Left lobe of liver (tissue), 2 donors: Measurements from ENCODE around the gene ARL8A. TPM values are rescaled to one million over a fixed set of nuclear protein-coding genes. Genes with fewer than 3 reads are reported as not detected.
"Not testable (repeated sequence)": the region's sequence is repeated elsewhere in the genome, so short reads cannot be mapped to it uniquely, and the experiment has no call there.

ENCODE experiments used
- ATAC-seq: fragments of 200-7000 bp; cut with Tn5 transposase; one replicate; pipeline ENCODE4 v1.9.1; 2020; ENCODE audit warnings: mild to moderate bottlenecking, moderate library complexity
- DNase-seq: peaks from one replicate; pipeline ENCODE4 v3.0.0-alpha.2; 2020; ENCODE audit warnings: low spot score
- total RNA-seq: library from RNA; stranded (reverse); gene quantifications from one replicate; pipeline ENCODE4 v1.2.1, GENCODE V29; 2021
- donor health status: DM: no; HTN: no; CAD: no; lungs with moderate emphysema.
- donor health status: DM: no; HTN: yes; CAD: no.

The ARL8A gene
- total RNA-seq, 1 donor from 2014 or later: 34.6 TPM

DNA sequence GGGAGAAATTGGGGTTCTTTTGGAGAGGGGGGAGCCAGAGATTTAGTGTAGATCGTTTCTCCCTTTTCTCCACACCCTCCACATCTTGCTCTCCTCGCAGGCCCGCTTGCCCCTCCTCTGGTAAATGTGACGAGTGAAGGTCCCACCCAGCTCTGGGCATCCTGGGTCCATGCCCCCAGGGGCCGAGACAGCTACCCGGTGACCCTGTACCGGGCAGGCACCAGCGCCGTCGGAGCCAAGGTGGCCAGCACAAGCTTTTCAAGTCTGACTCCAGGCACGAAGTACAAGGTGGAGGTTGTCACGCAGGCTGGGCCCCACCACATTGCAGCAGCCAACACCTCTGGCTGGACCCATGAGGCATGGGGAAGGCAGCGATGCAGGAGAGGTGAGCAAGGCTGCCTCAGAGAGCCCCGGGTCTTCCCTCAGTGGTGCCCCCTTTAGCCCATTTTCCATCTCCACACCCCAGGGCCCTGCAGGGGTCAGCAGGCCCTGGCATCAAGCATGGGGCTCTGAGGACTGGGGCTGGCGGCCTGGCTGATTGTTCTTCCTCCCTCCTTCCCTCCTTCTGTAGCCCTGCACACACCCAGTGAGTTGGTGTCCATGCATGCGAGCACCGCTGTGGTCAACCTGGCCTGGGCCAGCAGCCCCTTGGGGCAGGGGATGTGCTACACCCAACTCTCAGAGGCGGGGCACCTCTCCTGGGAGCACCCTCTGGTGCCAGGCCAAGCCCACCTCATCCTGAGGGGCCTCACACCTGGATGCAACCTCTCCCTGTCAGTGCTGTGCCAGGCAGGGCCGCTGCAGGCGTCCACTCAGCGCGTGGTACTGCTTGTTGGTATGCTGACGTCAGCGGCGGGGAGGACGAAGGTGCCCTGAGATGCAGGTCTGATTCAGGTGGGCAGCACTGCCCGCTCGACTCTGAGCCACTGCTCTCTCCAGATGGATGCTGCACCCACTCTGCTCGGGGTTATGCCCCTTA is 32.7 kb upstream of the ARL8A start:
- ATAC-seq: no peak

DNA sequence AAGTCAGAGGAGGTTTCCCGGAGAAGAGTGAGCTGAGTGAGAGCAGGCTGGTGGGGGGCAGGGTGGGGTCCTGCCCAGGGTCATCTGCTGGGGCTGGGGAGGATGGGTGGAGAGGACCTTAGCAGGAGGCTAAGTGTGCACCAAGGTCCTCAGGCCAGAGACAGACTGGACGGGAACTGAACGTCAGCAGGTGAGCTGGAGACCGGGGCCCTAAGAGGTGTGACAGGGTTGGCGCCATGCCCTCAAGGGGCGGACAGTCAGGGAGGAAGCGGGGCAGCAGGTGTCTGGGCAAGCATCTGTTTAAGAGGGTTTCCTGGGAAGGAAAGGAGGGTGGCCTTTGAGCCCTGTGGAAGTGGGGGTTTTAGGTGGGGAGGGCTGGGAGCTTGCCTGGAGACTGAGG is 29.5 kb upstream of the ARL8A start:
- DNase-seq (no peak), ATAC-seq (no peak)

More for the DNA sequence above, 32.7 kb upstream of the ARL8A start:
- no peak for DNase-seq

DNA sequence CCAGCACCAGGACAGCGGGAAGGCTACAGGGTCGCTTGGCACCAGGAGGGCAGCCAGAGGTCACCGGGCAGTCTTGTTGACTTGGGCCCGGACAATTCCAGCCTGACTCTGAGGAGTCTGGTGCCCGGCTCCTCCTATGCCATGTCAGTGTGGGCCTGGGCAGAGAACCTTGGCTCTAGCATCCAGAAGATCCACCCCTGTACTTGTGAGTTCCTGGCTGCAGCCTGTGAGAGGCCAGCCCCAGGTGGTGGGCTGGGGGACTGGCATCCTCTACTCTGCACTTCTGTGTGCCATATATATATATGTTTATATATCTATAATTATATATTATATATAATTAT is 27.4 kb upstream of the ARL8A start:
- no peak for DNase-seq

DNA sequence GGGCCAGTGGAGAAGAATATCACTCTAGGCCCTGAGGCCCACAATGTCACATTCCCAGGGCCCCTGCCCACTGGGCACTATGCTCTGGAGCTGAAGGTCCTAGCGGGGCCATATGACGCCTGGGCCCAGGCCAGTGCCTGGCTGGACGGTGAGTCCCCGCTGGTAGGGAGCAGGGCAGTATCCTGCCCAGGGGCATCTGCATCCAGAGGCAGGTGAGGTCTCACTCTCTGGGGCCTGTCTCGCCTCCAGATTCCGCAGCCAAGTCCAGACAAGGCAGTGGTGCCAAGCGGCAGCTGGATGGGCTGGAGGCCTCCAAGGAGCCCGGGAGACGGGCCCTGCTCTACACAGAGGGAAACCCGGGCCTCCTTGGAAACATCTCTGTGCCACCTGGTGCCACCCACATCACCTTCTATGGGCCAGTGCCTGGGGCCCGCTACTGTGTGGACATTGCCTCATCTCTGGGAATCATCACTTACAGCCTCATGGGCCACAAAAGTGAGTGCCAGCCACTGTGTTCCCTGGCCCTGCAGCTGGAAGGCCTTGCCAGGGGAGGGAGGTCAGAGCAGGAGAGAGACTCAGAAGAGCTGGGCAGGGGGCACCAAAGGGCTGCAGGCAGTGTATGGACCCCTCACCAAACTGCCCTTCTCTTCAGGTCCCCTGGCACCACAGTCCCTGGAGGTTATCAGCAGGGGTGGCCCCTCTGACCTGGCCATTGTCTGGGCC is 26.9 kb upstream of the ARL8A start:
- no peak for DNase-seq
- ATAC-seq: peak; percentile 80

More for the DNA sequence above, 27.4 kb upstream of the ARL8A start:
- ATAC-seq: peak; percentile 63

DNA sequence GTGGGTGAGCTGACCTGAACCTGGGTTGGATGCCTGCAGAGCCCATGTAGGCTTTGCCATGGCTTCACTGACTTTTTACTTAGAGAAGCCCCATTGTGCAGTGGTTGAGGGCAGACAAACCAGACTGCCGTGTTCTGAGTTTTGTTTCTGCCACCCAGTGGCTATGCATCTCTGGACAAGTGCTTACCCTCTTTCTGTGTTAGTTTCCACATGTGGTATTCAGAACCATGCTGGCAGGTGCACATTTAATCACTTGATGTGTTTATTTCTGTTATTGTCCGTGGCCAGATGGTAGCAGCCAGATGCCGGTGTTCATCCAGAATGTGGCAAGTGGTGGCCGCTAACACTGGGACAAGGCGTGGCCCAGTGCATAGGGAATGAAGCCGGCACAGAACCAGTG is 26.2 kb upstream of the ARL8A start:
- no peak for ATAC-seq
- DNase-seq: no peak

DNA sequence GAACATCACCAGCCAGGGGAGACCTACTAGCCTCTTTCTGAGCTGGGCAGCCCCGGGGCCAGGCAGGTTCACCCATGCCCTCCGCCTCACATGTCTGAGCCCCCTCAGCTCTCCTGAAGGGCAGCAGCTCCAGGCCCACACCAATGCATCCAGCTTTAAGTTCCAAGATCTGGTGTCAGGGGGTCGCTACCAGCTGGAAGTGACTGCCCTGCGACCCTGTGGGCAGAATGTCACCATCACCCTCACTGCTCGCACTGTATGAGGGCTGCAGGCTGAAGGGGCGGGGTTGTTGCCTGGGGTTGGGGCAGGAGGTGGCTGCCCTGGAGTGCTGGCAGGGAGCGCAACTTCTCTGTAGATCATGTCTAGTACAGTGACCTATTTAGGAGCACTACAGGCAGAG is 24.3 kb upstream of the ARL8A start:
- DNase-seq (no peak), ATAC-seq (no peak)

DNA sequence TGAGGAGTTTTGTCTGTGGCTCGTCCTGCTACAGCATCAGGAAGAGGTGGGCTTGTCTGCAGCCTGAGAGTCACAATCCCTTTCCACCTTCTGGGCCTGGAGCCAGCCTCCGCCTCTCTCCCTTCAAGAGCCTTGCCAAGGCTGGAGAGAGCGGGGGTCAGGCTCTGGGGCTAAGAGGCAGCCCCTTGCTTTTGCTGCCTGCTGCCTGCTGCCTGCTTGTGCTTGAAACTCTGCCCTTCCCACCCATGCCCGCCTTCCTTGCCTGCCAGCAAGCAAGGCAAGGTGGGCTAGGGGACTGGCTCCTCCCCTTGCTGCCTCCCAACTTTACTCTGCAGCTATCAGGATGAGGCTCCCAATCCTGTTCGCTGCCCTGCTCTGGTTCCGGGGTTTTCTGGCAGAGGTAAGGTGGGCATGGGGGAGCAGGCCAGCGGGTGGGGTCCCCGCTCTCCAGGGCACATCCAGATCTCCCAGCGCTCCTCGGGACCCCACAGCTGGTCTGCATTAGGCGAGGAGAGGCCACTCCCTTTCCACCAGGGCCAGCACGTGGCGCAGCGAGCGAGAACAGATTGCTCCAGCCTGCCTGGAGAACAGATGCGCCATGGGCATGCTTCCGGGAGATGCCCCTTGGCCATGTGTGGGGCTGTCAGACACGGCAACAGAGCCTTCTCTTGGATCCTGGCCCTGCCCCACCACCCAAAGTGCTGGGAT is 23.3 kb upstream of the ARL8A start:
- ATAC-seq: no peak
- no peak for DNase-seq

DNA sequence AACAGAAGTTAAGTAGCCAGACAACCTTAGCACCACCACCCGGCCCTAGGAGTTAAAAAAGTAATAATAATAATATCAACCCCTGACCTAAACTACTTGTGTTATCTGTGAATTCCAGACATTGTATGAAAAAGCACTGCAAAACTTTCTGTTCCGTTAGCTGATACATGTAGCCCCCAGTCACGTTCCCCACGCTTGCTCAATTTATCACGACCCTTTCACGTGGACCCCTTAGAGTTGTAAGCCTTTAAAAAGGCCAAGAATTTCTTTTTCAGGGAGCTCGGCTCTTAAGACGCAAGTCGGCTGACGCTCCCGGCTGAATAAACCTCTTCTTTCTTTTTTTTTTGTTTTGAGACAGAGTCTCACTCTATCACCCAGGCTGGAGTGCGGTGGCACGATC is 22.5 kb upstream of the ARL8A start:
- ATAC-seq: not testable (repeated sequence)

DNA sequence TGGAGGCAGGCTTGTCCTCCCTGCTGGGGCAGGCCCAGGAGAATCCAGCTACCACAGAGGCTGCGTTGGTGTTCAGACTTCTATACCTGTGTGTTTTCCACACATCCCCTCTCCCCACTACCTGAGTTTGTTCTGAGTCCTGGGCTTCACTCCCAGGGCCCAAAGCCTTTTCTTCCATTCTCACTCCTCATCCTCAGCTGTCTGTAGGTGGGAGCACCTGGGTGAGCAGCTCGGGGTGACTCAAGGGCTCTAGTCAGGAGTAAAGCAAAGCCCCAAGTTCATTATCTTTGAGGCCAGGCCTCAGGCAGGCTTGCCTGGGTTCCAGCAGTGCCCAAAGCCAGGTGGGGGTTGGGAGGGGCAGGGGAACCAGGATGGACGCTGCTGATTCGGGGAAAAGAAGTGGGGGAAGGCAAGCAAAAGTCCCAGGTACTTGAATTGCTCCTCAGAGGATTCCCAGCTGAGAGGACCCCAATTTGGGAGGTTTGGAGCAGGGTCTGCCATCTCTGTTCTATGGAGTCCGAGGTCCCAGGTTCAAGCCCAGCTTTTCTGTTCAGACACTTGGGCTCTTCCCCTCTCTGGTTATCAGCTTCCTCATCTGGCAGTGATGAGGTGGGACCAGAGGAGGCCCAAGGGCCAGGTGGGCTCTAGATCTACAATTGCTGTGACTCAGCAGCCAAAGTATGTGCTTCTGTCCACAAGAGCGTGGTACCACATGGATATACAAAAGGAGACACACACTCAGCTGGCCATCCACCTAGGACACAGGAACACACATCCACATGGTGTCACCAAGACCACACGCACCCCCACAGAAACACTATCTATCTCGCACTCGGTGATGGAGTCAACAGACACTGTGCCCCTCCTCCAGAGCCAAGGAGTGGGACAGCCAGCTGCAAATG is 21.7 kb upstream of the ARL8A start:
- DNase-seq (no peak), ATAC-seq (no peak)

More for the DNA sequence above, 22.5 kb upstream of the ARL8A start:
- DNase-seq: not testable (repeated sequence)

DNA sequence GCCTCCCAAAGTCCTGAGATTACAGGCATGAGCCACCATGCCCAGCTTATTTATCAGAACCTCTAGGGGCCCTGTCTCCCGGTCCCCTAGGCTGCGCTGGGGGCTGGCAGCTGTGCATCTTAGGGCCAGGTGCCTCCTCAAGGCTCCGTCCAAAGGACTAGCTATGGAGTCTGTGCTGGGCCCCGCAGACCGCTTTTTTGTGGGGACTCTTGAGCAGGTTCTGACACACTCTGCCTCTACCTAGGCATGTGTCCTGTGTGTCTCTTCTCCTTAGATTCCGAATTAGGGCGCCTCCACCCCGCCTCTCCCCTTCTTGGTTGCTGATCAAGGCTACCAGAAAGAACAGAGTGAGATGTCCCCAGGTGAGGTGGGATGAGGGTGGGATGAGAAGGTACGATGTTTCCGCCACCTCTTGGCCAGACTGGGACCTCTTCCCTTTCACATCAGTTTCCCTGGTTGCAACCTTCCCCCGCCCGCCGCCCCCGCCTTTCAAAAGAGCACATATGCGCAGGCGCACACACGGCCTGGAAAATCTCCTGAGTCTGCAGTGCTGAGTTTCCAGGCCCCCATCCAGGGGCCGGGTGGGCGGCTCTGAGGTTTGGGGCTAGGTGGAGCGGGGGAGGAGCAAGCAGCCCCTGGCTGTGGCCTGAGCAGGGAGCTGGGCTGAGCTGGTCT is 20.9 kb upstream of the ARL8A start:
- DNase-seq (no peak), ATAC-seq (no peak)

DNA sequence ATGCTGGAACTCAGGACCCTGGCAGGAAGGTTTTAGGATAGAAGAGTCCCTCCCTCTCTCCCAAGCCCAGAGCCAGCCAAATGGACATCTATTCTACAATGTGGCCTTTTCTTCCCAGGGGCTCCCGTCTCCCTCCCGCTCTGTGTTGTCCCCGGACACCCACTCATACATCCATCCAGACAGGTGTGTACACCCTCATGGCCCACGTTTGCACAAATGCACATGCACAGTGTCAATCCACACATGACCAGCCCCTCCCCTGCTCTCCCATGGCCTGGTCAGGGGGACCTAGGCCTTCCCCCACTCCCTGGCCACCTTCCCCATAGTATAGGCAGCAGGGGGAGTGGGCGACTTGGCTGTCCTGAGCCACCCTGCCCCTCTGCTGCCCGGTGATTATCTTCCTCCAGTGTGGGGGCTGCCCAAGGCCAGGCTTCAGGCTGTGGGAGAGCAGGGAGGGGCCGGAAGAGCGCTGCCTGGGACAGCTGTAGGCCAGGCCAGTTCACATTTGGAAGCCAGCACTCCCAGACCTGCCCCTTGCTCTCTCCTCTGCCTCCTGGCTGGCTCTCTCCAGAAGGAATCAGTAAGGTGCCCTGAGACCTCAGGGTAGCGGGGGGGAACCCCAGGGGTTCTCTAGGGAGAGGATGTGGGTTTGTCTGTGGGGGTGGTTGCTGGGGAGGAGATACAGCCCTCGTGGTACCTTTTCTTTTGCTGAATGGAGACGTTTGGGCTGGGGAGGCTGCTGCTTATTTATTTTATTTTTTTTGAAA is 19.9 kb upstream of the ARL8A start:
- DNase-seq (no peak), ATAC-seq (no peak)

DNA sequence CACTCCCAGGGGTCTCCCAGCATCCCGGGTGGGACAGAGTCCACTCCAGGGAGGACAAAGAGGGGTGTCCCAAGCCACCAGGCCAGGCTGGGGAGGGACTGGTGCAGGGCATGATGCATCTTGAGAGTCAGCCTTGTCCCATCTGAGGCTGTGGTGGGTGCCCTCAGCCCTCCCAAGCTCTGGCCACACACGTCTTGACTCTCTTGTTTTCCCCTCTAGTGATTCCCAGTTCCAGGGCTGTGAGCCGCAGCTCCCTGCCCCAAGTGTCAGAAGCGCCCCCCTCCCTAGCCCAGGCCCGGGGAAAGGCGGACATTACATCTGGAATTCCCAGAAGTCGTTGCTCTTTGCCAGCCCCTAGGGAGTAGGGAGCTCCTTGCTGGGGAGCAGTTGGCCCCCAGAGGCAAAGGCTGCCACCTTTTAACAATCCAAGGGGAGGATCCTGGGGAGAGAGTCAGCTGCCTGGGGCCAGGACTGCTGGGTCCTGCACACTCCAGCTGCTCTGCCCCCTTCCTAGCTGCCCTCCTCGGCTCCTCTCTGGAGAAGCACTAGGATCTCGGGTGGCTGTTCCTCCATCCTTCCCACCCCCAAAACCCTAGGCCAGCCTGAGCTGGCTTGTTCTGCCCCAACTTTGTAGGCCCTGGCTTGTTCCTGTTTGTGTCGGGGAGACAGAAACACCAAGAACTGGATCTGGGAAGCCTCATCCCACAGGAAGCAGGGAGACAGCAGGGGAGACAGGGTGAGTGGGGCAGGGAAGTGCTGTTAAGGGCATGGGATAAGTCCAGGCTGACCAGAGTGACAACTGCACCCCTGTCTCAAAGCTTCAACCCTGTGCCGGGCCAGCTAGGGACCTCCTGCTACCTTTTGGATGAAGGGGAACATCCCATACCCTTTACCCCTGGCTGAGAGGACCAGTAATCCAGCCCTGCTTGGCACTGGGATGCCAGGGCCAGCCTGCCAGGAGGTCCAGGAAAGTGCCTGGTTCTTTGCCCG is 19.0 kb upstream of the ARL8A start:
- ATAC-seq: no peak
- DNase-seq: no peak

DNA sequence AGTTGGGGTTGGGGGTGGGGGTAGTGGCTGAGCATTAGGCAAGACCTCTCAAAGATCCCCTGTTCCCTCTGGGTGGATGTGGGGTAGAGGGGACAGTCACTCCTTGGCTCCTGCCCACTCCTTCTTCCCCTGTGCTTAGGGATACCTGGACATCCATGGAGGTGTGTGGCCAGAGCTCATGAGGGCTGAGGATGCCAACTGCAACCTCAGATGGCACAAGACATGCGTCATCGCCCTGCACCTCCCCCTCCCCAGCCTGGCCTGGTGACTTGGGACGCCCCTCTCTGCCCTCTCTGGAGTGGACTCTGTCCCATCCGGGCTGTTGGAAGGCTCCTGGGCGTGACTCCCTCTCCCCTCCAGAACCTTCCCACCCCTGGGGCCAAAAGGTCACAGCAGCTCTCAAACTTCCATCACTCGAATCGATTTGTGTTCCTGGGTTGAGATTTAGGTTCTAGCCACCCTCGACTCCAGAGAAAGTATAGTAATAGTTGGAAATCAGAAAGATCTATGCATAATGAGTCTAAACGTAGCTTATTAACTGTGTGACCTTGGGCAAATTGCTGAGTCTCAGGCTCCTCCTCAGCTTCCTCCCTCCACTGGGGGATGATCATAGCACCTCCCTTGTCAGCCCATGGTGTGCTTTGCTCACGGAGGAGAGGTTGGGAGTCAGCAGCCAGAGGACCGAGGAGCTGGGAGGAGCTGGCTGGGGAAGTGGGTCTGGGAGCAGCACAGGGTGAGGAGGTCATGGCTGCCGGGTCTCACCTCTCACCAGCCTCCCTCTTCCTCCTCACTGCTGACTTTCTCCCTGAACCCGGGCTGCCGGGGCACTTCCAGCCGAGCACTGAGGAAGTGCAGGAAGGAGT is 18.1 kb upstream of the ARL8A start:
- ATAC-seq (peak; percentile 22), DNase-seq (no peak)

DNA sequence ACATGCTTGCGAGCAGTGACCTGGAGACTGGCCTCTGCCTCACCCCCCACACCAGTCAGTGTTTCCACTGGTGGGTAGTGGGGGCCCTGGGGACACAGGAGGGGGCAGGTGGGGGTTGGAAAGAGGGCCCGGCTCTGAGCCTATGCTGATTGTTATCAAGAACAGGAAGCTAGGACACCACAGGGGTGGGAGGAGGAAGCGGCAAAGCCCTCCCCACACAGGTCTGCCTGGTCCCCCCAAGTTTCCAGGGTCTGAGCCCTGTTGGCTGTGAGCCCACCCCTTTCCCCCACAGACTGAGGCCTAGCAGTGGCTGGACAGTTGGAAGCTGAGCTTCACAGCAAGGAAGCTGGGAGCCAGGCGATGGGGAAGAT is 17.5 kb upstream of the ARL8A start:
- no peak for DNase-seq

DNA sequence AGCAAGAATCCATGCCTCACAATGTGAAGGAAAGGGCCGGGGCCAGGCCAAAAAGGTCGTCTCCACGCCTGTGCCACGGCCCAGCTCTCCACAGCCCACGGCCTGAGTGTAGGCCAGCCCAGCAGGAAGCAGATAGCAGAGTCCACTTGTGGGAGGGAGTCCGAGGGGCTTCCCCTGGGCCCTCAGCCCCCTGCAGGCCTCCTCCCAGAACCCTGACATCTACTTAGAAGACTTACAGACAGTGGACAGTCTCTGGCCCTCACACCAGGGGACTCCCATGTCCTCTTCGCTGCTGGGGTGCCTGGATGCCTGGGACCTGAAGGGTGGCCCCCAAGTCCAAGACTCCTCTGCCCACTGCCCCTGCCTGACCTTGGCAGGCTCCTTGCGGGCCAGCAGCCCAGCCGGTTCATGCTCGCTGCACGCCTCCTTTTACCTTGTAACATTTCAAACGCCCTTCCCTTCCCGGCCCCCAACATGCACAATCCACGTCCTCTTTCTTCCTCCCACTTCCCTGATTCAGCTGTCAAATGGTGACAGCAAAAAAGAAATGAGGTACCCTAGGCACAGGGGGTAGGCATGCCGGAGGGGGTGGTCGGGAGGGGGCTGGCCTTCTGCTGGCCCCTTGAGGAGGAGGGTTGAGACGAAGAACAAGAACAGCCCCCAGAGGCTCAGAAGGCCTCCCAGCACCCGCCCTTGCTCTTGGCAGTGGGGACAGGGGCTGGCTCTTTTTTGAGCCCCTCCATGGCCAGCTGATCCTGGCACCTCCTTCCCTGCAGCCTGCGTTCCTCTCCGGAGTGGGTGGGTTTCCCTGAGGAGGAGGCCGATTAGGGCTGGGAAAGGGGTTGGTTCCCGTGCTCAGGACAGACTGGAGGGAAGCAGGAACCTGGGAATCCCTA is 16.9 kb upstream of the ARL8A start:
- ATAC-seq: no peak
- DNase-seq: no peak

More for the DNA sequence above, 17.5 kb upstream of the ARL8A start:
- ATAC-seq: peak; percentile 7

DNA sequence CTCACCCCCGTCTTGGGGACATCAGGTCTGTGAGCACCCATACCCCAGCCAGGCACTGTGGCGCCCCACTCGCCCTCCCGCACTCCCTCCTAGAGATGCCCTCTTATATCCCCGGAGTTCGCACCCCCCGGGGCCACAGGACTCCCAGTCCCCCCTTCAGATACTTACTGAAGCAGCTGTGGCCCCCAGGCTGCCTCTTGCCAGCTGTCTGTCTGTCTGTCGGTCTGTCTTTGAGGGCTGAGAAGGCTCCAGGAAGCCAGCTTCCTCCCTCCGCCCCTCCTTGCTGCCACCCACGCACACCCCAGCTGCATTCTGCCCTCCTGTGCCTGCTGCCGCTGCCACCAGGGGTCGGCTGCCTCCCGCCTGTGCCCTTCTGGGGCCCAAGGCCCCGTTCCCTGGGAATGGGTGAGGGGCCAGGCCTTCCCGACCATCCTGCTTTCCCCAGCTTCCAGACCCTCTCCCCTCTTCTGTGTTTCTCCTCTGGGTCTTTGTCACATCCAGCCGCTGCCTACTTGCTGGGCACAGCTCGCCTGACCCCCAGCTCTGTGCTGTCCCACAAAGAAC is 15.9 kb upstream of the ARL8A start, which contains the start of gene PTPN7:
Gene PTPN7 (minus strand): TSS at position 226 of the 564 bp plus-strand sequence. CDS start 1,200 bp downstream, outside the sequence.
- ATAC-seq (peak; percentile 14), DNase-seq (no peak)
